ENCODE results near the gene MGMT. TPM values are rescaled to one million over a fixed set of nuclear protein-coding genes. Genes with fewer than 3 reads are reported as not detected.

The MGMT gene
- total and polyA plus RNA-seq, 9 of the 15 experiments (the other 6 are each of a cell fraction or from before 2014, with no cell fraction given): 0.03 to 0.29 (median 0.11) TPM; not detected in 4

DNA sequence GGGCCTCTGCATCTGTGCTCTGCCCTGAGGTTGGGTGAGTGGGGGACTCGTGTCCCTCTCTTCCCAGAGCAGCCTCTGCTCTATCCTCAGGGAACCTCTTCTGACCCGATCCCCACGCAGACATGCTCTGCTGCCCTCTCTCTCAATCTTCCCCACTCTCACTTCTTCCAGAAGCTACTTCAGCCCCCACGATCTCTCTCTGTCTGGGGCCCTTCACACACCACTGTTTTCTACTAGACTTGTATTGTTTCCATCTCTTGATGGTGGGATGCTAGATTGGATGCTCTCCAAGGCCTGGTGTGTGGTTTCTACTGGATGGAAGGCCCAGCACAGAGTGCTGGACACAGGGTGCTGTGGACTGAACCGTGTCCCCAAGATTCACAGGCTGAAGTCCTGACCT, 10.0 kb downstream of the MGMT start:
- no peak for ATAC-seq

More for the DNA sequence above, 10.0 kb downstream of the MGMT start:
- in situ Hi-C loops (cut with MboI) (no loop called here), intact Hi-C loops (cut with micrococcal nuclease) (no loop called here)
- Histone ChIP-seq H4K20me1 (replicated peaks; ENCODE audit: control insufficient read depth, insufficient read depth, low read length) (no peaks in the 10 kb centered on the region), H3K9me3 (replicated peaks; ENCODE audit: control insufficient read depth, insufficient read depth, low read depth, low read length) (no peaks in the 10 kb centered on the region), H3K9ac (ENCODE audit: insufficient read depth in 1 of 2, low read depth in 2 of 2, low read length in 2 of 2) (no peak overlapping the region), H3K27ac (ENCODE audit: extremely low read depth, low read depth, low read length) (no peak overlapping the region), H2AFZ (ENCODE audit: low read depth, low read length) (no peak overlapping the region), H3K4me3 (no peak overlapping the region), H3K9me1 (ENCODE audit: control insufficient read depth, insufficient read depth, low read length) (no peaks in the 10 kb centered on the region), H3K27me3 (ENCODE audit: control insufficient read depth in 2 of 2, insufficient read depth in 2 of 2, low read length in 2 of 2) (peaks cover 0 to 10% of the 10 kb centered on the region in 2 experiments; a peak in 1 of 5 replicates), H3K4me2 (ENCODE audit: insufficient read depth, low read length) (no peak overlapping the region), H3K79me2 (ENCODE audit: control insufficient read depth, insufficient read depth, low read length) (no peaks in the 10 kb centered on the region), H3K4me1 (replicated peaks in 1 of 2; ENCODE audit: control insufficient read depth in 2 of 2, insufficient read depth in 2 of 2, low read length in 2 of 2) (no peaks in the 10 kb centered on the region), H3K36me3 (ENCODE audit: control insufficient read depth, insufficient read depth, low read length) (no peaks in the 10 kb centered on the region)
- FAIRE-seq (no peak), DNase-seq (ENCODE audit: extremely low read depth in 1 of 4, low spot score in 3 of 4) (no peak)
- TF ChIP-seq ZNF146 (CRISPR knock-in tag; IDR thresholded peaks at IDR 0.05; ENCODE audit: unreplicated experiment): no peak
- TF ChIP-seq, protein P1, sequence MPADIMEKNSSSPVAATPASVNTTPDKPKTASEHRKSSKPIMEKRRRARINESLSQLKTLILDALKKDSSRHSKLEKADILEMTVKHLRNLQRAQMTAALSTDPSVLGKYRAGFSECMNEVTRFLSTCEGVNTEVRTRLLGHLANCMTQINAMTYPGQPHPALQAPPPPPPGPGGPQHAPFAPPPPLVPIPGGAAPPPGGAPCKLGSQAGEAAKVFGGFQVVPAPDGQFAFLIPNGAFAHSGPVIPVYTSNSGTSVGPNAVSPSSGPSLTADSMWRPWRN (IDR thresholded peaks at IDR 0.05; ENCODE audit: low read depth): no peak
- TF ChIP-seq, protein P2, sequence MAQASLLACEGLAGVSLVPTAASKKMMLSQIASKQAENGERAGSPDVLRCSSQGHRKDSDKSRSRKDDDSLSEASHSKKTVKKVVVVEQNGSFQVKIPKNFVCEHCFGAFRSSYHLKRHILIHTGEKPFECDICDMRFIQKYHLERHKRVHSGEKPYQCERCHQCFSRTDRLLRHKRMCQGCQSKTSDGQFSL (CRISPR knock-in tag; IDR thresholded peaks at IDR 0.05): no peak
- TF ChIP-seq, protein P2 (tag; IDR thresholded peaks at IDR 0.05): no peak
- TF ChIP-seq, protein P3, sequence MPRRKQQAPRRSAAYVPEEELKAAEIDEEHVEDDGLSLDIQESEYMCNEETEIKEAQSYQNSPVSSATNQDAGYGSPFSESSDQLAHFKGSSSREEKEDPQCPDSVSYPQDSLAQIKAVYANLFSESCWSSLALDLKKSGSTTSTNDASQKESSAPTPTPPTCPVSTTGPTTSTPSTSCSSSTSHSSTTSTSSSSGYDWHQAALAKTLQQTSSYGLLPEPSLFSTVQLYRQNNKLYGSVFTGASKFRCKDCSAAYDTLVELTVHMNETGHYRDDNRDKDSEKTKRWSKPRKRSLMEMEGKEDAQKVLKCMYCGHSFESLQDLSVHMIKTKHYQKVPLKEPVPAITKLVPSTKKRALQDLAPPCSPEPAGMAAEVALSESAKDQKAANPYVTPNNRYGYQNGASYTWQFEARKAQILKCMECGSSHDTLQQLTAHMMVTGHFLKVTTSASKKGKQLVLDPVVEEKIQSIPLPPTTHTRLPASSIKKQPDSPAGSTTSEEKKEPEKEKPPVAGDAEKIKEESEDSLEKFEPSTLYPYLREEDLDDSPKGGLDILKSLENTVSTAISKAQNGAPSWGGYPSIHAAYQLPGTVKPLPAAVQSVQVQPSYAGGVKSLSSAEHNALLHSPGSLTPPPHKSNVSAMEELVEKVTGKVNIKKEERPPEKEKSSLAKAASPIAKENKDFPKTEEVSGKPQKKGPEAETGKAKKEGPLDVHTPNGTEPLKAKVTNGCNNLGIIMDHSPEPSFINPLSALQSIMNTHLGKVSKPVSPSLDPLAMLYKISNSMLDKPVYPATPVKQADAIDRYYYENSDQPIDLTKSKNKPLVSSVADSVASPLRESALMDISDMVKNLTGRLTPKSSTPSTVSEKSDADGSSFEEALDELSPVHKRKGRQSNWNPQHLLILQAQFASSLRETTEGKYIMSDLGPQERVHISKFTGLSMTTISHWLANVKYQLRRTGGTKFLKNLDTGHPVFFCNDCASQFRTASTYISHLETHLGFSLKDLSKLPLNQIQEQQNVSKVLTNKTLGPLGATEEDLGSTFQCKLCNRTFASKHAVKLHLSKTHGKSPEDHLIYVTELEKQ (CRISPR knock-in tag; IDR thresholded peaks at IDR 0.05): no peak
- TF ChIP-seq ZNF436 (CRISPR knock-in tag; IDR thresholded peaks at IDR 0.05): no peak
- TF ChIP-seq, protein P4, sequence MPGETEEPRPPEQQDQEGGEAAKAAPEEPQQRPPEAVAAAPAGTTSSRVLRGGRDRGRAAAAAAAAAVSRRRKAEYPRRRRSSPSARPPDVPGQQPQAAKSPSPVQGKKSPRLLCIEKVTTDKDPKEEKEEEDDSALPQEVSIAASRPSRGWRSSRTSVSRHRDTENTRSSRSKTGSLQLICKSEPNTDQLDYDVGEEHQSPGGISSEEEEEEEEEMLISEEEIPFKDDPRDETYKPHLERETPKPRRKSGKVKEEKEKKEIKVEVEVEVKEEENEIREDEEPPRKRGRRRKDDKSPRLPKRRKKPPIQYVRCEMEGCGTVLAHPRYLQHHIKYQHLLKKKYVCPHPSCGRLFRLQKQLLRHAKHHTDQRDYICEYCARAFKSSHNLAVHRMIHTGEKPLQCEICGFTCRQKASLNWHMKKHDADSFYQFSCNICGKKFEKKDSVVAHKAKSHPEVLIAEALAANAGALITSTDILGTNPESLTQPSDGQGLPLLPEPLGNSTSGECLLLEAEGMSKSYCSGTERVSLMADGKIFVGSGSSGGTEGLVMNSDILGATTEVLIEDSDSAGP (CRISPR knock-in tag; IDR thresholded peaks at IDR 0.05): no peak
- TF ChIP-seq, protein P5, sequence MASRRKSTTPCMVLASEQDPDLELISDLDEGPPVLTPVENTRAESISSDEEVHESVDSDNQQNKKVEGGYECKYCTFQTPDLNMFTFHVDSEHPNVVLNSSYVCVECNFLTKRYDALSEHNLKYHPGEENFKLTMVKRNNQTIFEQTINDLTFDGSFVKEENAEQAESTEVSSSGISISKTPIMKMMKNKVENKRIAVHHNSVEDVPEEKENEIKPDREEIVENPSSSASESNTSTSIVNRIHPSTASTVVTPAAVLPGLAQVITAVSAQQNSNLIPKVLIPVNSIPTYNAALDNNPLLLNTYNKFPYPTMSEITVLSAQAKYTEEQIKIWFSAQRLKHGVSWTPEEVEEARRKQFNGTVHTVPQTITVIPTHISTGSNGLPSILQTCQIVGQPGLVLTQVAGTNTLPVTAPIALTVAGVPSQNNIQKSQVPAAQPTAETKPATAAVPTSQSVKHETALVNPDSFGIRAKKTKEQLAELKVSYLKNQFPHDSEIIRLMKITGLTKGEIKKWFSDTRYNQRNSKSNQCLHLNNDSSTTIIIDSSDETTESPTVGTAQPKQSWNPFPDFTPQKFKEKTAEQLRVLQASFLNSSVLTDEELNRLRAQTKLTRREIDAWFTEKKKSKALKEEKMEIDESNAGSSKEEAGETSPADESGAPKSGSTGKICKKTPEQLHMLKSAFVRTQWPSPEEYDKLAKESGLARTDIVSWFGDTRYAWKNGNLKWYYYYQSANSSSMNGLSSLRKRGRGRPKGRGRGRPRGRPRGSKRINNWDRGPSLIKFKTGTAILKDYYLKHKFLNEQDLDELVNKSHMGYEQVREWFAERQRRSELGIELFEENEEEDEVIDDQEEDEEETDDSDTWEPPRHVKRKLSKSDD (conservative IDR thresholded peaks at IDR 0.05; ENCODE audit: low read length): no peak
- TF ChIP-seq HDAC2 (IDR thresholded peaks at IDR 0.05): no peak
- no peak for TF ChIP-seq LCOR (CRISPR knock-in tag; IDR thresholded peaks at IDR 0.05)
- no TSS peak for BruUV-seq (replicated peaks)
- CTCF ChIA-PET (ENCODE audit: low intra/inter-chr PET ratio): no interaction called here
- WGBS (ENCODE audit: insufficient coverage, low coverage, missing lambda C conversion rate): 0% methylated on average over 4 of the region's 5 CpGs
- POLR2A ChIA-PET: no interaction called here

All from K562 (cell line).